Endothelial cell of umbilical vein (primary cell): ENCODE results near the gene PFKP. TPM values are rescaled to one million over a fixed set of nuclear protein-coding genes. Genes with fewer than 3 reads are reported as not detected.

ENCODE experiments used
- BruUV-seq: library from RNA; stranded (reverse); fragments of 400-500 nt; replicated peaks from 2 replicates; lab custom pipeline; 2021; lab: Mats Ljungman, UMichigan
- CTCF ChIA-PET: fragments of 300-600, 350-600 bp; sonication (Branson Sonifier 250); formaldehyde crosslinking; loops from one replicate; lab custom pipeline; 2021; ENCODE audit warnings: antibody characterized with exemption, inconsistent platforms; lab: Charles Lee
- POLR2A ChIA-PET: fragments of 300-600, 350-600 bp; sonication (Branson Sonifier 250); formaldehyde crosslinking; loops from one replicate; lab custom pipeline; 2021; ENCODE audit warnings: antibody characterized with exemption, inconsistent platforms; lab: Charles Lee
- DNase-seq: peaks from one replicate; pipeline ENCODE4 v3.0.0-alpha.2; 2011; ENCODE audit warnings: low read depth, low spot score
- FAIRE-seq: peaks from 2 replicates; lab custom pipeline; 2011; peaks lifted over from hg19 to GRCh38; lab: Jason Lieb, UNC
- H2AFZ ChIP-seq: 2 replicates; pipeline ENCODE4 v1.6.0; 2012; ENCODE audit warnings: low read depth, low read length, control low read depth, inconsistent platforms
- H3K27ac ChIP-seq: 2 replicates; pipeline ENCODE4 v1.5.1; 2011; ENCODE audit warnings: low read depth, mild to moderate bottlenecking, control low read depth, low read length, moderate library complexity; ENCODE audit not compliant: insufficient read depth
- H3K27me3 ChIP-seq, 2 experiments: 2 replicates each; pipeline versions ENCODE4 v1.6.0 to v1.6.1; 2011; ENCODE audit warnings: low read length in 2 of 2, mixed read lengths in 1 of 2; ENCODE audit not compliant: control insufficient read depth in 2 of 2, insufficient read depth in 2 of 2
- H3K36me3 ChIP-seq, 2 experiments: 2 replicates in 1 of 2; 3 replicates in 1 of 2; pipeline ENCODE4 v1.5.1; 2011; ENCODE audit warnings: low read length in 2 of 2, mild to moderate bottlenecking in 1 of 2, moderate library complexity in 1 of 2; ENCODE audit not compliant: control insufficient read depth in 2 of 2, insufficient read depth in 2 of 2; ENCODE audit errors: extremely low read depth in 1 of 2
- H3K4me1 ChIP-seq: 3 replicates; pipeline ENCODE4 v1.5.1; 2011; ENCODE audit warnings: mild to moderate bottlenecking, low read length; ENCODE audit not compliant: control insufficient read depth, insufficient read depth; ENCODE audit errors: extremely low read depth
- H3K4me2 ChIP-seq: 2 replicates; pipeline ENCODE4 v1.6.1; 2011; ENCODE audit warnings: low read length, control low read depth, mixed read lengths; ENCODE audit not compliant: insufficient read depth
- H3K4me3 ChIP-seq, 3 experiments: fragments of 200-600 bp in 1 of 3; sonication (generic), shearing (Covaris generic) in 1 of 3; replicated peaks in 1 of 3; 2 replicates each; pipeline ENCODE4 v1.5.1; 2011 to 2016; ENCODE audit warnings: control low read depth in 3 of 3, low read length in 3 of 3, mild to moderate bottlenecking in 2 of 3, inconsistent platforms in 1 of 3, low read depth in 1 of 3, moderate library complexity in 1 of 3; ENCODE audit not compliant: insufficient read depth in 1 of 3
- H3K79me2 ChIP-seq: 2 replicates; pipeline ENCODE4 v1.6.0; 2012; ENCODE audit warnings: low read length, inconsistent platforms; ENCODE audit not compliant: control insufficient read depth, insufficient read depth
- H3K9ac ChIP-seq: replicated peaks from 2 replicates; pipeline ENCODE3; 2011; ENCODE audit warnings: low read length, control low read depth; ENCODE audit not compliant: insufficient read depth; ENCODE audit errors: extremely low read depth
- H3K9me1 ChIP-seq: replicated peaks from 3 replicates; pipeline ENCODE4 v1.6.0; 2011; ENCODE audit warnings: mild to moderate bottlenecking, low read length; ENCODE audit not compliant: control insufficient read depth, insufficient read depth; ENCODE audit errors: extremely low read depth
- H3K9me3 ChIP-seq: replicated peaks from 2 replicates; pipeline ENCODE4 v1.5.1; 2012; ENCODE audit warnings: low read length, inconsistent platforms; ENCODE audit not compliant: control insufficient read depth, insufficient read depth
- H4K20me1 ChIP-seq: replicated peaks from 2 replicates; pipeline ENCODE3; 2011; ENCODE audit warnings: mild to moderate bottlenecking, low read length; ENCODE audit not compliant: control insufficient read depth, insufficient read depth; ENCODE audit errors: extremely low read depth
- EZH2 ChIP-seq: IDR thresholded peaks from 2 replicates; pipeline ENCODE4 v1.6.1; 2012; ENCODE audit warnings: borderline replicate concordance, low read depth, mild to moderate bottlenecking, moderate library complexity, low read length, inconsistent platforms; ENCODE audit not compliant: severe bottlenecking
- FOS ChIP-seq: IDR thresholded peaks from 2 replicates; pipeline ENCODE4 v1.6.1; 2011; ENCODE audit warnings: mild to moderate bottlenecking, low read length, moderate library complexity, borderline replicate concordance; ENCODE audit not compliant: insufficient read depth
- GATA2 ChIP-seq: IDR thresholded peaks from 2 replicates; pipeline ENCODE4 v1.7.0; 2011; ENCODE audit warnings: low read depth, mild to moderate bottlenecking, moderate library complexity, mixed read lengths, low read length; ENCODE audit not compliant: insufficient read length, insufficient read depth
- MYC ChIP-seq: IDR thresholded peaks from one replicate; pipeline ENCODE4 v1.6.1; 2011; ENCODE audit warnings: mild to moderate bottlenecking, low read depth, low read length
- POLR2A ChIP-seq: IDR thresholded peaks from 2 replicates; pipeline ENCODE4 v1.6.1; 2012; ENCODE audit warnings: low read depth, mild to moderate bottlenecking, control low read depth, low read length
- POLR2AphosphoS5 ChIP-seq: IDR thresholded peaks from 2 replicates; pipeline ENCODE4 v1.6.1; 2012; ENCODE audit warnings: low read depth, mild to moderate bottlenecking, control low read depth, low read length, moderate library complexity; ENCODE audit not compliant: insufficient read depth
- dilution Hi-C: fragments of 300-500 bp; cut with MboI; formaldehyde crosslinking; loops from one replicate; pipeline ENCODE4 v1.15.0; 2019; ENCODE audit warnings: low sequenced_read_pairs; ENCODE audit not compliant: extremely low pct_ligation_motif_present
- intact Hi-C: fragments of 100-400 bp; cut with micrococcal nuclease; formaldehyde crosslinking; loops from one replicate; pipeline ENCODE4 v1.10.0; 2022
- polyA plus RNA-seq, 4 experiments: library from polyadenylated mRNA; depleted of rRNA in 3 of 4; stranded (reverse) in 3 of 4; unstranded in 1 of 4; fragments of >200 nt; gene quantifications; 2 replicates each; pipeline versions ENCODE4 v1.2.1 to v1.2.3, GENCODE V29; 2011 to 2012; ENCODE audit warnings: missing spikeins in 1 of 4
- total RNA-seq: library from RNA; stranded (reverse); gene quantifications from 2 replicates; pipeline ENCODE4 v1.2.3, GENCODE V29; 2021
- TF ChIP-seq, protein P1 (sequence below), 2 donors: IDR thresholded peaks; 1 replicate in 1 of 2; 2 replicates in 1 of 2; pipeline ENCODE4 v1.5.1; 2011; ENCODE audit warnings: low read length in 2 of 2, mild to moderate bottlenecking in 2 of 2, moderate library complexity in 2 of 2, control low read depth in 1 of 2, inconsistent platforms in 1 of 2, low read depth in 1 of 2; ENCODE audit not compliant: insufficient read depth in 1 of 2; ENCODE audit errors: extremely low read depth in 1 of 2
- TF ChIP-seq, protein P2 (sequence below): IDR thresholded peaks from 2 replicates; pipeline ENCODE4 v1.6.1; 2011; ENCODE audit not compliant: insufficient read depth, insufficient read length

Gene PFKP
- total and polyA plus RNA-seq, 2 donors (not counting 3 experiments of a cell fraction or from before 2014, with no cell fraction given) = 185 to 359 TPM

DNA sequence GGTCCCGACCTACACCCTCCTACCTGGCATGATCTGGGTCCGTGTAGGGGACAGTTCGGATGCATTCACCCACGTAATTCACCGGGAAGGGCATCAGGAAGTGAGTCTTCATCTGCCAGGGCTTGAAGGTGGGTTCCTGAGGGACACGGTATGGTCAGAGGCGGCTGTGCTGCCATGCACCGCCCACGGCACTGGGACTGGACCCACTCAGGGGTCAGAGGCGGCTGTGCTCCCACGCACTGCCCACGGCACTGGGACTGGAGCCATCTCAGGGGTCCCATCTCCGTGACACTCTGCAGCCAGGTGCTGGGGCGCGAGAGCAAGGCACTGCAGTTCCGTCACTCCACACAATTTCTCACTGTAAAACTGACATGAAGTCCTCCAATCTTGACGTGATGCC is 76.0 kb downstream of the PFKP start:
- Histone ChIP-seq H3K4me3 (no peak overlapping the region), H3K79me2 (no peaks in the 10 kb centered on the region), H3K4me1 (no peaks in the 10 kb centered on the region), H3K9ac (no peak overlapping the region), H3K4me2 (no peak overlapping the region), H3K36me3 (peaks cover 40 to 57% of the 10 kb centered on the region in 2 experiments), H3K27me3 (no peaks in the 10 kb centered on the region), H2AFZ (no peak overlapping the region), H3K27ac (no peak overlapping the region), H4K20me1 (no peaks in the 10 kb centered on the region), H3K9me1 (no peaks in the 10 kb centered on the region), H3K9me3 (no peaks in the 10 kb centered on the region)
- BruUV-seq = no TSS peak
- dilution Hi-C loops = no loop called here
- ChIA-PET CTCF (no interaction called here), POLR2A (no interaction called here)
- intact Hi-C loops = no loop called here
- TF ChIP-seq GATA2 (no peak), POLR2A (no peak), FOS (no peak), EZH2 (no peak)
- TF ChIP-seq, protein P1, sequence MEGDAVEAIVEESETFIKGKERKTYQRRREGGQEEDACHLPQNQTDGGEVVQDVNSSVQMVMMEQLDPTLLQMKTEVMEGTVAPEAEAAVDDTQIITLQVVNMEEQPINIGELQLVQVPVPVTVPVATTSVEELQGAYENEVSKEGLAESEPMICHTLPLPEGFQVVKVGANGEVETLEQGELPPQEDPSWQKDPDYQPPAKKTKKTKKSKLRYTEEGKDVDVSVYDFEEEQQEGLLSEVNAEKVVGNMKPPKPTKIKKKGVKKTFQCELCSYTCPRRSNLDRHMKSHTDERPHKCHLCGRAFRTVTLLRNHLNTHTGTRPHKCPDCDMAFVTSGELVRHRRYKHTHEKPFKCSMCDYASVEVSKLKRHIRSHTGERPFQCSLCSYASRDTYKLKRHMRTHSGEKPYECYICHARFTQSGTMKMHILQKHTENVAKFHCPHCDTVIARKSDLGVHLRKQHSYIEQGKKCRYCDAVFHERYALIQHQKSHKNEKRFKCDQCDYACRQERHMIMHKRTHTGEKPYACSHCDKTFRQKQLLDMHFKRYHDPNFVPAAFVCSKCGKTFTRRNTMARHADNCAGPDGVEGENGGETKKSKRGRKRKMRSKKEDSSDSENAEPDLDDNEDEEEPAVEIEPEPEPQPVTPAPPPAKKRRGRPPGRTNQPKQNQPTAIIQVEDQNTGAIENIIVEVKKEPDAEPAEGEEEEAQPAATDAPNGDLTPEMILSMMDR (IDR thresholded peaks at IDR 0.05; ENCODE audit: extremely low read depth in 1 of 2, insufficient read depth in 1 of 2, low read depth in 1 of 2, low read length in 2 of 2) = no peak
- no peak for DNase-seq
- no peak for FAIRE-seq

DNA sequence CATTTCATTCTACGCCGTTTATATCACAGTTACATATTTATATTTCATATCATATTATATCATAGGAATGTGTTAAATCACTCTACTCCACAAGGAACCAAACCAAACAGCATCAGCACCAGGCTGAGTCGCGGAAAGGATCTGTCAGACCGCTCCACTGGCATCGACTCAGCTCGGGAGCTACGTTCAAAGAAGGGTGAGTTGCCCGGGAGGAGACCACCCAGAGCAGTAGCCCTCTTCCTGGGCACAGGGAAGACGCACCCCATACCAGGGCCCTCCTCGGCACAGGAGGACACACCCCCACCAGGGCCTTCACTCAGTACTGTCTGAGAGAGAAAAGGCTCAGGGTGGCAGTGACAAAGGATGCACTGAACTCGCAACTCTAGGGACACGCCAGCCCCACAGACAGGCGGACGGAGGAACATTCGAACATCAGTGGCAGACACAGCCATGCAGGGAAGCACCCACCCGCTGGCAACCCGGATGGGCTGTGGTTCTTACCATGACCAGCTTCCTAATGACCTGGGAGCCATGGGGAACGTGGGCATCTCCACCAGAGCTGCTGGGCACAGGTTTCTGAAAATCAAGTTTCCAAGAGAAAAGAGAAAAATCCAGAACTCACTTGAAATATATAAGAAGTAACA is 76.6 kb downstream of the PFKP start:
- Histone ChIP-seq H3K79me2 (no peaks in the 10 kb centered on the region), H3K4me3 (no peak overlapping the region), H2AFZ (no peak overlapping the region), H3K27ac (no peak overlapping the region), H3K27me3 (no peaks in the 10 kb centered on the region), H3K4me2 (no peak overlapping the region), H3K36me3 (peaks cover 36 to 57% of the 10 kb centered on the region in 2 experiments), H3K9me1 (no peaks in the 10 kb centered on the region), H3K4me1 (no peaks in the 10 kb centered on the region), H3K9ac (no peak overlapping the region), H3K9me3 (no peaks in the 10 kb centered on the region), H4K20me1 (no peaks in the 10 kb centered on the region)
- ChIA-PET CTCF (no interaction called here), POLR2A (no interaction called here)
- intact Hi-C loops = no loop called here
- no TSS peak for BruUV-seq
- dilution Hi-C loops = no loop called here
- FAIRE-seq = no peak
- no peak for DNase-seq
- TF ChIP-seq FOS (no peak), EZH2 (no peak), GATA2 (no peak), POLR2AphosphoS5 (no peak), MYC (no peak), POLR2A (no peak)
- TF ChIP-seq, protein P2, sequence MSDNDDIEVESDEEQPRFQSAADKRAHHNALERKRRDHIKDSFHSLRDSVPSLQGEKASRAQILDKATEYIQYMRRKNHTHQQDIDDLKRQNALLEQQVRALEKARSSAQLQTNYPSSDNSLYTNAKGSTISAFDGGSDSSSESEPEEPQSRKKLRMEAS = no peak
- TF ChIP-seq, protein P1 (IDR thresholded peaks at IDR 0.05; ENCODE audit: extremely low read depth in 1 of 2, insufficient read depth in 1 of 2, low read depth in 1 of 2, low read length in 2 of 2) = no peak
